ENCODE data around the gene P2RX3. TPM values are rescaled to one million over a fixed set of nuclear protein-coding genes. Genes with fewer than 3 reads are reported as not detected.

P2RX3 gene
- total and polyA plus RNA-seq, 2 of the 8 experiments (the other 6 are each of a cell fraction or from before 2014, with no cell fraction given), result 0.45 to 0.47 TPM

DNA sequence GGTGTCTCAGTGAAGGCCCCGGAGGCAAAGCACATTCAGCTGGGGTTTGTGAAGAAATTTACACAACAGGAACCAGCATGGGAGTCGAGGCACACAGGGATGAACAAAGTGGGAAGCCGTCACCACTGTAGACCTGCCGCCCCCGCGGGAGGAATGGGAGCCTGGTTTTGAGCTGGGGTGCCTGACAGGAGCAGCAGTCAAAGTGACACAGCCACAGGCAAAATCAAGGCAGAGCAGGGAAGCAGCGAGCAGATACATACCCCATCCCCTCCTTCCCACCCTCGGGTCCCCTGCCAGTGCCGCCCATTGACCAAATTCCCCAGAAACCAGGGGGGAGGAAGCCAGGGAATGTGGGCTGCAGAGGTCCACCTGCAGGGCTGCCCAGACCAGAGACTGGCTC, 20.8 kb downstream of the P2RX3 start:
- Histone ChIP-seq H3K27ac (ENCODE audit: low read depth, low read length) (no peak overlapping the region), H3K79me2 (ENCODE audit: control insufficient read depth in 1 of 2, insufficient read depth in 2 of 2, low read length in 2 of 2) (no peaks in the 10 kb centered on the region), H3K36me3 (ENCODE audit: control insufficient read depth in 2 of 4, insufficient read depth in 4 of 4, low read length in 3 of 4) (no peaks in the 10 kb centered on the region), H3K4me3 (ENCODE audit: extremely low read depth in 1 of 4, insufficient read depth in 2 of 4, low read depth in 3 of 4, low read length in 4 of 4) (no peak overlapping the region), H3K4ac (replicated peaks; ENCODE audit: insufficient read length, low read depth, low read length) (no peak overlapping the region), H3K9ac (replicated peaks in 1 of 4; ENCODE audit: extremely low read depth in 1 of 4, low read depth in 3 of 4, low read length in 3 of 4) (no peak overlapping the region), H3K79me1 (ENCODE audit: low read depth, low read length) (no peaks in the 10 kb centered on the region), H2AFZ (ENCODE audit: low read length) (no peak overlapping the region), H2BK15ac (ENCODE audit: low read length) (no peak overlapping the region), H2BK120ac (replicated peaks; ENCODE audit: low read depth, low read length) (no peak overlapping the region), H3K4me2 (ENCODE audit: insufficient read depth in 1 of 2, low read depth in 2 of 2, low read length in 2 of 2) (no peak overlapping the region), H3K23ac (ENCODE audit: insufficient read length) (no peak overlapping the region), H4K5ac (ENCODE audit: insufficient read length, low read depth, low read length) (no peak overlapping the region), H2BK12ac (ENCODE audit: low read depth, low read length) (no peak overlapping the region), H2BK5ac (ENCODE audit: low read depth, low read length) (0 out of 2 replicates have a peak overlapping the region, but pooled peaks have one; percentile 24), H4K91ac (replicated peaks; ENCODE audit: insufficient read length, low read length) (no peak overlapping the region), H3K4me1 (replicated peaks in 1 of 4; ENCODE audit: control insufficient read depth in 3 of 4, insufficient read depth in 4 of 4, low read length in 3 of 4) (peaks cover 0 to 6% (median 1%) of the 10 kb centered on the region in 4 experiments; a peak in 3 of 7 replicates), H4K8ac (ENCODE audit: extremely low read depth, insufficient read depth, low read length) (no peak overlapping the region), H3K14ac (ENCODE audit: insufficient read length) (no peak overlapping the region), H3K27me3 (replicated peaks in 1 of 4; ENCODE audit: control insufficient read depth in 3 of 4, extremely low read depth in 1 of 4, insufficient read depth in 3 of 4, low read length in 3 of 4) (no peaks in the 10 kb centered on the region; a peak in 1 of 7 replicates), H4K20me1 (replicated peaks in 1 of 2; ENCODE audit: control insufficient read depth in 1 of 2, insufficient read depth in 2 of 2, low read length in 2 of 2) (no peaks in the 10 kb centered on the region), H2AK5ac (ENCODE audit: low read depth, low read length) (no peak overlapping the region), H3K23me2 (ENCODE audit: low read depth, low read length) (no peaks in the 10 kb centered on the region; the same call in 1 of the 2 replicates), H3K9me3 (ENCODE audit: insufficient read depth in 2 of 2, low read depth in 1 of 2, low read length in 1 of 2) (no peaks in the 10 kb centered on the region), H3K18ac (ENCODE audit: extremely low read depth, low read length) (no peak overlapping the region), H3K56ac (replicated peaks; ENCODE audit: insufficient read length, low read depth, low read length) (no peak overlapping the region), H2BK20ac (ENCODE audit: low read length) (no peak overlapping the region)
- FAIRE-seq, result no peak
- ChIA-PET CTCF (ENCODE audit: partially characterized antibody) (interaction anchor here (0.5 to 4.9 kb wide), 10 partner anchors 8 to 167 kb away, joined by 3 to 24 read pairs (median 6); no protein-coding TSS in a partner anchor), POLR2A (ENCODE audit: partially characterized antibody) (interaction anchor here (1.6 kb wide), 1 partner anchor 47 kb away, joined by 5 read pairs; no protein-coding TSS in a partner anchor)
- WGBS, 2 experiments (ENCODE audit: extremely low coverage in 1 of 2, insufficient coverage in 1 of 2, insufficient read length in 1 of 2, insufficient replicate concordance in 2 of 2, low coverage in 1 of 2, low lambda C conversion rate in 2 of 2, missing lambda C conversion rate in 1 of 2), result 83% methylated on average over 8 of the region's 9 CpGs; no CpG with 5 or more reads in 1 of the 2 experiments
- TF ChIP-seq POLR2AphosphoS5 (IDR thresholded peaks at IDR 0.05; ENCODE audit: low read depth, low read length) (no peak), HDAC2 (IDR thresholded peaks at IDR 0.05; ENCODE audit: borderline replicate concordance in 1 of 2, low read depth in 2 of 2, low read length in 2 of 2) (no peak), JUN (IDR thresholded peaks at IDR 0.05; ENCODE audit: low read depth, low read length) (no peak), TEAD4 (IDR thresholded peaks at IDR 0.05; ENCODE audit: low read depth, low read length) (no peak), BACH1 (IDR thresholded peaks at IDR 0.05; ENCODE audit: low read length) (no peak)
- TF ChIP-seq, protein P1, sequence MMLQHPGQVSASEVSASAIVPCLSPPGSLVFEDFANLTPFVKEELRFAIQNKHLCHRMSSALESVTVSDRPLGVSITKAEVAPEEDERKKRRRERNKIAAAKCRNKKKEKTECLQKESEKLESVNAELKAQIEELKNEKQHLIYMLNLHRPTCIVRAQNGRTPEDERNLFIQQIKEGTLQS (IDR thresholded peaks at IDR 0.05; ENCODE audit: insufficient read depth, low read depth, low read length), result no peak
- no peak for DNase-seq (ENCODE audit: low read depth in 1 of 2, low spot score in 2 of 2)

All from H1 (cell line).